K562 (cell line): Measurements from ENCODE around the gene FCHSD1. TPM values are rescaled to one million over a fixed set of nuclear protein-coding genes. Genes with fewer than 3 reads are reported as not detected.

Experiments
- CHAMP1 ChIP-seq: fragments of 450-650 bp; IDR thresholded peaks from 2 replicates; pipeline ENCODE4 v1.6.1; 2016; ENCODE audit warnings: mild to moderate bottlenecking
- E2F1 ChIP-seq: sonication (generic); formaldehyde crosslinking; IDR thresholded peaks from 2 replicates; pipeline ENCODE4 v1.8.1; 2023; ENCODE audit warnings: mild to moderate bottlenecking, missing genetic modification reagents, moderate library complexity
- EP400 ChIP-seq: fragments of 450-650 bp; IDR thresholded peaks from 2 replicates; pipeline ENCODE4 v1.6.1; 2017; ENCODE audit warnings: antibody characterized with exemption, mild to moderate bottlenecking, moderate library complexity
- GABPA ChIP-seq: fragments of 200-800 bp; sonication (Bioruptor generic); conservative IDR thresholded peaks from 2 replicates; pipeline ENCODE4 v1.6.1; 2016; ENCODE audit warnings: low read depth, missing genetic modification characterization, missing compliant biosample characterization
- MXI1 ChIP-seq: IDR thresholded peaks from 2 replicates; pipeline ENCODE4 v1.6.1; 2011; ENCODE audit warnings: low read depth, mild to moderate bottlenecking, improper control_type of control experiment, low read length
- NKRF ChIP-seq: fragments of 450-650 bp; IDR thresholded peaks from 2 replicates; pipeline ENCODE4 v1.6.1; 2016; ENCODE audit warnings: borderline replicate concordance
- POLR2AphosphoS5 ChIP-seq: IDR thresholded peaks from 2 replicates; pipeline ENCODE4 v1.6.1; 2011; ENCODE audit warnings: mild to moderate bottlenecking, low read depth, low read length, moderate library complexity; ENCODE audit not compliant: control insufficient read depth, insufficient read depth
- SIN3A ChIP-seq, 2 experiments: fragments of 150-350 bp in 1 of 2; IDR thresholded peaks; 2 replicates each; pipeline ENCODE4 v1.6.1; 2011 to 2016; ENCODE audit warnings: borderline replicate concordance in 2 of 2, low read depth in 2 of 2, low read length in 2 of 2, mild to moderate bottlenecking in 2 of 2, moderate library complexity in 2 of 2; ENCODE audit not compliant: control insufficient read depth in 1 of 2
- SP1 ChIP-seq: sonication (generic); formaldehyde crosslinking; IDR thresholded peaks from 2 replicates; pipeline ENCODE4 v1.8.1; 2022; ENCODE audit warnings: mild to moderate bottlenecking, missing genetic modification reagents
- SPI1 ChIP-seq: IDR thresholded peaks from 2 replicates; pipeline ENCODE4 v1.6.1; 2011; ENCODE audit warnings: low read depth, low read length, control low read depth, borderline replicate concordance
- SRF ChIP-seq, 2 experiments: fragments of 250-450, 450-650 bp in 1 of 2; sonication (Bioruptor Pico) in 1 of 2; sonication (generic) in 1 of 2; formaldehyde crosslinking; IDR thresholded peaks; 2 replicates each; pipeline versions ENCODE4 v1.5.0 to v1.5.1; 2020 to 2022; ENCODE audit warnings: mild to moderate bottlenecking in 1 of 2, missing genetic modification reagents in 1 of 2
- TAF1 ChIP-seq: IDR thresholded peaks from 2 replicates; pipeline ENCODE4 v1.6.1; 2011; ENCODE audit warnings: mild to moderate bottlenecking, low read length, moderate library complexity; ENCODE audit not compliant: insufficient read depth, control insufficient read depth, severe bottlenecking; ENCODE audit errors: extremely low read depth
- TFAP4 ChIP-seq: sonication (generic); formaldehyde crosslinking; IDR thresholded peaks from 2 replicates; pipeline ENCODE4 v1.8.0; 2022; ENCODE audit warnings: missing genetic modification reagents, mild to moderate bottlenecking, moderate library complexity, borderline replicate concordance
- ZBTB49 ChIP-seq: sonication (generic); formaldehyde crosslinking; IDR thresholded peaks from 2 replicates; pipeline ENCODE4 v1.8.0; 2022; ENCODE audit warnings: missing genetic modification reagents, mild to moderate bottlenecking, borderline replicate concordance
- ZFX ChIP-seq: sonication (generic); formaldehyde crosslinking; IDR thresholded peaks from 2 replicates; pipeline ENCODE4 v1.8.0; 2022; ENCODE audit warnings: mild to moderate bottlenecking, missing genetic modification reagents, moderate library complexity
- polyA plus RNA-seq, 8 experiments: library from polyadenylated mRNA; depleted of rRNA in 4 of 8; stranded (reverse) in 5 of 8; unstranded in 3 of 8; fragments of >200 nt; fragmentation: Nextera tagmentation in 2 of 8; fragmentation: Illumina TruSeq in 1 of 8; extraction: Ambion mirVana in 2 of 8; extraction: Trizol in 1 of 8; gene quantifications; 2 replicates each; pipeline versions ENCODE4 v1.2.1 to v1.2.3, GENCODE V29; 2011 to 2014; ENCODE audit warnings: inconsistent platforms in 1 of 8, missing spikeins in 1 of 8
- total RNA-seq, 7 experiments: library from RNA; depleted of rRNA in 6 of 7; stranded (reverse); fragments of >200 nt in 6 of 7; fragmentation: Illumina TruSeq in 2 of 7; extraction: Trizol in 2 of 7; gene quantifications; 2 replicates each; pipeline versions ENCODE4 v1.2.1 to v1.2.3, GENCODE V29; 2011 to 2021; ENCODE audit warnings: low replicate concordance in 1 of 7

Gene FCHSD1
- total and polyA plus RNA-seq, 9 of the 15 experiments (the other 6 are each of a cell fraction or from before 2014, with no cell fraction given) = 0.35 to 37.5 (median 13.6) TPM

GRCh38 chr5:141650851-141651727, at the start of gene FCHSD1 (continued):
- TF ChIP-seq TFAP4 (CRISPR knock-in tag) = 0 out of 2 replicates have a peak, but pooled peaks have one; percentile 31
- TF ChIP-seq ZFX (CRISPR knock-in tag) = peak; percentile 77
- TF ChIP-seq E2F1 (CRISPR knock-in tag) = 0 out of 2 replicates have a peak, but pooled peaks have one; percentile 61
- TF ChIP-seq SPI1 = 0 out of 2 replicates have a peak, but pooled peaks have one; percentile 0
- no peak for TF ChIP-seq ZBTB49 (CRISPR knock-in tag)
- peak; percentile 81 for TF ChIP-seq SP1
- TF ChIP-seq NKRF = 0 out of 2 replicates have a peak, but pooled peaks have one; percentile 24
- peak; percentile 58; the same call in 1 of the 2 replicates for TF ChIP-seq POLR2AphosphoS5
- TF ChIP-seq TAF1 = peak; percentile 65
- TF ChIP-seq CHAMP1 = no peak
- TF ChIP-seq MXI1 = no peak
- peak; percentile 29; the same call in 1 of the 2 replicates for TF ChIP-seq EP400
- peak; percentile 65 to 70; a peak in 2 of 4 replicates for TF ChIP-seq SIN3A (IDR thresholded peaks at IDR 0.05; ENCODE audit: borderline replicate concordance in 2 of 2, control insufficient read depth in 1 of 2, low read depth in 2 of 2, low read length in 2 of 2)
- TF ChIP-seq SRF (CRISPR knock-in tag; IDR thresholded peaks at IDR 0.05) = peak in 1 of 2 experiments; percentile 41; a peak in 1 of 4 replicates
- peak; percentile 39; the same call in 1 of the 2 replicates for TF ChIP-seq GABPA (tag)
